ENCODE results near the gene NEBL. TPM values are rescaled to one million over a fixed set of nuclear protein-coding genes. Genes with fewer than 3 reads are reported as not detected.

Gene NEBL
- total RNA-seq, 2 experiments from 2014 or later: 0.07 to 0.34 TPM

- Mint-ChIP-seq H3K36me3 (ENCODE audit: low read depth) (no peaks in the 10 kb centered on the region), H3K27ac (no peak overlapping the region), H3K4me3 (no peak overlapping the region), H3K27me3 (no peaks in the 10 kb centered on the region), H3K9me3 (no peaks in the 10 kb centered on the region), H3K4me1 (ENCODE audit: low read depth) (no peaks in the 10 kb centered on the region)
- POLR2A ChIA-PET: no interaction called here
- no peak for TF ChIP-seq CTCF (IDR thresholded peaks at IDR 0.05)
- no peak for ATAC-seq
- CTCF ChIA-PET: no interaction called here
- no peak for DNase-seq
- intact Hi-C loops (cut with micrococcal nuclease): no loop called here
Observed at GRCh38 chr10:20927456-20927855, 30.3 kb upstream of the NEBL start.

GRCh38 chr10:20922451-20922850 lies 25.3 kb upstream of the NEBL start:
- intact Hi-C loops (cut with micrococcal nuclease): no loop called here
- ChIA-PET CTCF (no interaction called here), POLR2A (no interaction called here)
- Mint-ChIP-seq H3K9me3 (no peaks in the 10 kb centered on the region), H3K4me1 (ENCODE audit: low read depth) (no peaks in the 10 kb centered on the region), H3K36me3 (ENCODE audit: low read depth) (no peaks in the 10 kb centered on the region), H3K27ac (no peak overlapping the region), H3K4me3 (no peak overlapping the region), H3K27me3 (no peaks in the 10 kb centered on the region)
- DNase-seq (no peak), ATAC-seq (no peak)
- no peak for TF ChIP-seq CTCF (IDR thresholded peaks at IDR 0.05)

GRCh38 chr10:20922033-20922432 lies 24.9 kb upstream of the NEBL start:
- TF ChIP-seq CTCF (IDR thresholded peaks at IDR 0.05): no peak
- Mint-ChIP-seq H3K27ac (no peak overlapping the region), H3K9me3 (no peaks in the 10 kb centered on the region), H3K36me3 (ENCODE audit: low read depth) (no peaks in the 10 kb centered on the region), H3K4me1 (ENCODE audit: low read depth) (no peaks in the 10 kb centered on the region), H3K27me3 (peaks cover 2% of the 10 kb centered on the region), H3K4me3 (no peak overlapping the region)
- POLR2A ChIA-PET: no interaction called here
- intact Hi-C loops (cut with micrococcal nuclease): no loop called here
- no peak for ATAC-seq
- CTCF ChIA-PET: no interaction called here
- no peak for DNase-seq

GRCh38 chr10:20920061-20920460 lies 22.9 kb upstream of the NEBL start:
- no peak for ATAC-seq
- intact Hi-C loops (cut with micrococcal nuclease): no loop called here
- Mint-ChIP-seq H3K27ac (no peak overlapping the region), H3K4me3 (no peak overlapping the region), H3K27me3 (peaks cover 3% of the 10 kb centered on the region), H3K36me3 (ENCODE audit: low read depth) (no peaks in the 10 kb centered on the region), H3K9me3 (no peaks in the 10 kb centered on the region), H3K4me1 (ENCODE audit: low read depth) (no peaks in the 10 kb centered on the region)
- POLR2A ChIA-PET: no interaction called here
- DNase-seq: no peak
- TF ChIP-seq CTCF (IDR thresholded peaks at IDR 0.05): no peak
- CTCF ChIA-PET: no interaction called here

- Mint-ChIP-seq H3K4me3 (no peak overlapping the region), H3K4me1 (ENCODE audit: low read depth) (no peaks in the 10 kb centered on the region), H3K36me3 (ENCODE audit: low read depth) (no peaks in the 10 kb centered on the region), H3K27ac (no peak overlapping the region), H3K9me3 (no peaks in the 10 kb centered on the region), H3K27me3 (peaks cover 3% of the 10 kb centered on the region)
- intact Hi-C loops (cut with micrococcal nuclease): no loop called here
- ATAC-seq: no peak
- DNase-seq: no peak
- CTCF ChIA-PET: no interaction called here
- no peak for TF ChIP-seq CTCF (IDR thresholded peaks at IDR 0.05)
- POLR2A ChIA-PET: no interaction called here
Observed at GRCh38 chr10:20919481-20919880, 22.4 kb upstream of the NEBL start.
